A673 (cell line): ENCODE results near the gene PRPF40B. TPM values are rescaled to one million over a fixed set of nuclear protein-coding genes. Genes with fewer than 3 reads are reported as not detected.

Source experiments
- BruUV-seq: library from RNA; stranded (reverse); fragments of 400-500 nt; replicated peaks from 2 replicates; lab custom pipeline; 2021; lab: Mats Ljungman, UMichigan
- CTCF ChIA-PET: fragments of 300-600 bp; sonication (Branson Sonifier 250); formaldehyde crosslinking; loops from one replicate; lab custom pipeline; 2022; ENCODE audit warnings: antibody characterized with exemption; lab: Charles Lee
- POLR2A ChIA-PET: fragments of 300-600 bp; sonication (Branson Sonifier 250); formaldehyde crosslinking; loops from one replicate; lab custom pipeline; 2022; ENCODE audit warnings: antibody characterized with exemption; ENCODE audit not compliant: low non-redundant PET; lab: Charles Lee
- DNase-seq: peaks from one replicate; pipeline ENCODE4 v3.0.0-alpha.2; 2015; ENCODE audit warnings: low spot score
- H3K27ac ChIP-seq: fragments of 200-600 bp; sonication (generic); 2 replicates; pipeline ENCODE4 v1.5.1; 2016; ENCODE audit warnings: mixed run types, low read depth, mild to moderate bottlenecking, mixed read lengths, antibody characterized with exemption, low read length; ENCODE audit not compliant: poor library complexity, severe bottlenecking
- H3K27me3 ChIP-seq: fragments of 200-600 bp; sonication (generic); replicated peaks from 2 replicates; pipeline ENCODE4 v1.6.1; 2017; ENCODE audit warnings: mixed run types, low read depth, mild to moderate bottlenecking, mixed read lengths, antibody characterized with exemption, low read length; ENCODE audit not compliant: insufficient read depth, poor library complexity
- H3K36me3 ChIP-seq: fragments of 200-600 bp; sonication (generic); 2 replicates; pipeline ENCODE4 v1.6.1; 2016; ENCODE audit warnings: mixed run types, mild to moderate bottlenecking, mixed read lengths, antibody characterized with exemption, low read length; ENCODE audit not compliant: insufficient read depth, poor library complexity, severe bottlenecking
- H3K4me1 ChIP-seq: fragments of 200-600 bp; sonication (generic); 2 replicates; pipeline ENCODE4 v1.6.1; 2017; ENCODE audit warnings: mixed run types, mild to moderate bottlenecking, mixed read lengths, antibody characterized with exemption, low read length; ENCODE audit not compliant: insufficient read depth, poor library complexity, severe bottlenecking
- H3K4me3 ChIP-seq: fragments of 200-600 bp; sonication (generic); 2 replicates; pipeline ENCODE4 v1.5.1; 2016; ENCODE audit warnings: low read depth, mixed run types, mild to moderate bottlenecking, mixed read lengths, low read length; ENCODE audit not compliant: poor library complexity, severe bottlenecking
- H3K9me3 ChIP-seq: fragments of 200-600 bp; sonication (generic); 2 replicates; pipeline ENCODE4 v1.6.1; 2016; ENCODE audit warnings: mixed run types, low read depth, mild to moderate bottlenecking, mixed read lengths, antibody characterized with exemption, low read length; ENCODE audit not compliant: poor library complexity, severe bottlenecking
- EZH2 ChIP-seq: fragments of 200-600 bp; sonication (generic); IDR thresholded peaks from 2 replicates; pipeline ENCODE4 v1.6.1; 2017; ENCODE audit warnings: borderline replicate concordance, low read depth, mild to moderate bottlenecking, mixed read lengths, antibody characterized with exemption, low read length; ENCODE audit not compliant: poor library complexity, severe bottlenecking
- intact Hi-C: fragments of 100-400 bp; cut with micrococcal nuclease; formaldehyde crosslinking; loops from one replicate; pipeline ENCODE4 v1.10.0; 2022; ENCODE audit not compliant: unreplicated experiment
- total RNA-seq: library from RNA; stranded (reverse); gene quantifications from 2 replicates; pipeline ENCODE4 v1.2.3, GENCODE V29; 2021
- TF ChIP-seq, protein P1 (sequence below): fragments of 300-800, 200-600 bp; sonication (generic); conservative IDR thresholded peaks from 2 replicates; pipeline ENCODE4 v1.5.1; 2017; ENCODE audit warnings: low read depth, mild to moderate bottlenecking, antibody characterized with exemption, low read length, moderate library complexity, mixed read lengths

PRPF40B gene
- total RNA-seq, 1 experiment from 2014 or later: 14.0 TPM

DNA sequence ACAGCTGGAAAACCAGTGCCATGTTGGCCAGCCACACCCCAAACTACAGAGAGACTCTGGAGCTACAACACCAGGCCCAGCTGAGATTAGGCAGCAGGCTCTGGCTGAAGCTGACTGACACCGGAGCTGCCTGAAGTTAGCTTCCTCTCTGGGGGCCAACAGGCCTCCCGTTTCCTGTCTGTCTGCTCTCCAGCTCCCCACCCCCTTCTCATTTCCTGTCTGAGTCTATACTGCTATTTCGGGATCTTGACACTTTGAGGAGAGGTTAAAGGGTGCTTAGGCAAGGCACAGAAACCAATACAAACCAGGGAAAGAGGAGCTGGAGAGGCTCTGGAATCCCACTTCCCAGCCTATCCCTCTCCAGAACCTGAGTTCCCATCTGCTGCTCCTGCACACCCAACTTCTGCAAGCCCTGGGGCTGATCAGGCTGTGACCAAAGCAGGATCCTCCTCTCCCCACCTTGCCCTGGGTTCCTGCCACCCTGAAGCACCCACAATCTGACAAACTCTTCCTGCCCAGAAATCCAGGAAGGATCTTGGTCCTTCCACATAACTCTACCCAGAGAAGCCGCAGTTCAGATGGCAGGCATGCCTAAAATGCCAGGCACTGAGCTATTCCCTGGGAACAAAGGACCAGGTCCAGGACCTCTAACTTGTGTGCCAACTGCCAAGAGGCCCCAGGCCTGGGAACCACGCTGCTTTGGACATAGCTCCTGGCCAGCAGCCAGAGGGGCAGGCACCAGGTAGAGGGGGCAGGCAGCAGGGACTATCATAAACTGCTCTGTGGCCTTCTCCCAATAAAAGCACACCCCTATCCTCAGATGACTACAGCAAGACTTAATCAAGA, 39.9 kb downstream of the PRPF40B start:
- ChIA-PET CTCF (interaction anchor here (0.6 kb wide), 1 partner anchor 78 kb away, joined by 3 read pairs; the partner anchor contains the start of gene TMBIM6), POLR2A (interaction anchor here (0.5 to 1.5 kb wide), 2 partner anchors 78 to 534 kb away, joined by 4 to 6 read pairs; partner anchors contain the start of gene TMBIM6)
- DNase-seq: peak; percentile 95
- no peak overlapping the region for H3K4me3 ChIP-seq
- no peaks in the 10 kb centered on the region for H3K36me3 ChIP-seq
- no TSS peak for BruUV-seq
- no peaks in the 10 kb centered on the region for H3K27me3 ChIP-seq
- no peaks in the 10 kb centered on the region for H3K9me3 ChIP-seq
- no peak for TF ChIP-seq EZH2
- TF ChIP-seq, protein P1, sequence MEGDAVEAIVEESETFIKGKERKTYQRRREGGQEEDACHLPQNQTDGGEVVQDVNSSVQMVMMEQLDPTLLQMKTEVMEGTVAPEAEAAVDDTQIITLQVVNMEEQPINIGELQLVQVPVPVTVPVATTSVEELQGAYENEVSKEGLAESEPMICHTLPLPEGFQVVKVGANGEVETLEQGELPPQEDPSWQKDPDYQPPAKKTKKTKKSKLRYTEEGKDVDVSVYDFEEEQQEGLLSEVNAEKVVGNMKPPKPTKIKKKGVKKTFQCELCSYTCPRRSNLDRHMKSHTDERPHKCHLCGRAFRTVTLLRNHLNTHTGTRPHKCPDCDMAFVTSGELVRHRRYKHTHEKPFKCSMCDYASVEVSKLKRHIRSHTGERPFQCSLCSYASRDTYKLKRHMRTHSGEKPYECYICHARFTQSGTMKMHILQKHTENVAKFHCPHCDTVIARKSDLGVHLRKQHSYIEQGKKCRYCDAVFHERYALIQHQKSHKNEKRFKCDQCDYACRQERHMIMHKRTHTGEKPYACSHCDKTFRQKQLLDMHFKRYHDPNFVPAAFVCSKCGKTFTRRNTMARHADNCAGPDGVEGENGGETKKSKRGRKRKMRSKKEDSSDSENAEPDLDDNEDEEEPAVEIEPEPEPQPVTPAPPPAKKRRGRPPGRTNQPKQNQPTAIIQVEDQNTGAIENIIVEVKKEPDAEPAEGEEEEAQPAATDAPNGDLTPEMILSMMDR: no peak
- peaks cover 19% of the 10 kb centered on the region for H3K4me1 ChIP-seq
- peak overlapping the region; percentile 90 for H3K27ac ChIP-seq
- intact Hi-C loops: no loop called here

DNA sequence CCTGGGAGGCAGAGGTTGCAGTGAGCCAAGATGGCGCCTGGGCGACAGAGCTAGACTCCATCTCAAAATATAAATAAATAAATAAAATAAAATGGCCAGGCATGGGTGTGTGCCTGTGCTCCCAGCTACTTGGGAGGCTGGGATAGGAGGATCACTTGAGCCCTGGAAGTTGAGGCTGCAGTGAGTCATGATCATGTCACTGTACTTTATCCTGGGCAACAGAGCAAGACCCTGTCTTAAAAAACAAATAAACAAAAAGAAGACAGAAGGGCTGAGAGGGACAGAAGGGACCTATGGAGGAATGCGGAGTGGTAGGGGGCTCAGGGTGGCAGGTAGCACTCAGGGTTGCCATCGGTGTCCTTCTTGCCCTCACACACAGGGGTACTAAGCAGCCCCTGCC, 40.8 kb downstream of the PRPF40B start:
- ChIA-PET POLR2A (no interaction called here), CTCF (no interaction called here)
- H3K9me3 ChIP-seq: no peaks in the 10 kb centered on the region
- TF ChIP-seq EZH2: no peak
- TF ChIP-seq, protein P1: no peak
- no peak overlapping the region for H3K4me3 ChIP-seq
- no TSS peak for BruUV-seq
- peak overlapping the region; percentile 90 for H3K27ac ChIP-seq
- no peak for DNase-seq
- intact Hi-C loops: no loop called here
- peaks cover 19% of the 10 kb centered on the region for H3K4me1 ChIP-seq
- no peaks in the 10 kb centered on the region for H3K36me3 ChIP-seq
- H3K27me3 ChIP-seq: no peaks in the 10 kb centered on the region

DNA sequence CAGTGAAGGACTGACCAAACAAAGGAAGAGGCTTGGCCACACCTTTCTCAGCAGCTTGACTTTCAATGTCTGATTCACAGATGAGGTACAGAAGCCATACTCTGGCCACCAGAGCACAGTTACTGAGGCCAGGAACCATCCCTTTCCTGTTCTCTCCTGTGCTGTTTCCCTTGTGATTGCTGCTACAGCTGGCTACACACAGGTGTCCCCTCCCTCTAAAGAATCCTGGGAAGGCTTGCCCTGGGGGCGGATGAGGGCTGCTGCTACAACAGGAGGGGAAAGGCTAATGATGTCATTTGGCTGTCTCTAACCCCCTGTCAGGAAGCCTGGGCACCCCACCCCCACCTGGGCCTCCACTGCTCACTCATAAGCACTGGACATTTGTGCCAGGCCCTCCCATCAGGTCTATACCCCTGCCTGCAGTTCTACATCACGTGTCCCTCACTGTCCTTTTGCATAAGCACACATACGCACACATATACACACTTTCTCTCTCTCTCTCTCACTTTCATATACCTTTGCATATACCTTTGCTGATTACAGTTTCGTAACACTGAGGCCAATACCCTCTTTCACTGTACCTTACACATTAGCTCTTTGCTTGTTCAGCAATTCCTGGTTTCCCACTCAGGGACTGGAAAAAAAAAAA, 41.4 kb downstream of the PRPF40B start:
- no TSS peak for BruUV-seq
- POLR2A ChIA-PET: no interaction called here
- Histone ChIP-seq H3K4me3 (no peak overlapping the region), H3K27ac (no peak overlapping the region), H3K36me3 (no peaks in the 10 kb centered on the region), H3K27me3 (no peaks in the 10 kb centered on the region), H3K4me1 (peaks cover 19% of the 10 kb centered on the region), H3K9me3 (no peaks in the 10 kb centered on the region)
- intact Hi-C loops: no loop called here
- no peak for TF ChIP-seq EZH2
- TF ChIP-seq, protein P1: no peak
- CTCF ChIA-PET: no interaction called here
- no peak for DNase-seq
